Measurements from ENCODE around the gene CNFN.

- TF ChIP-seq CTCF (conservative IDR thresholded peaks at IDR 0.05; ENCODE audit: low read length) (no peak), EZH2phosphoT487 (IDR thresholded peaks at IDR 0.05; ENCODE audit: borderline replicate concordance, low read depth, low read length) (no peak)
Measured at GRCh38 chr19:42361545-42361910, 28.6 kb downstream of the CNFN start.
